COLO829 (cell line): ENCODE measurements around the gene MMEL1.

Source experiments
- DNase-seq: peaks from one replicate; pipeline ENCODE4 v3.0.0; 2012; ENCODE audit warnings: low spot score

MMEL1 gene

GRCh38 chr1:2604844-2605508 lies 27.8 kb downstream of the MMEL1 start:
- no peak for DNase-seq

GRCh38 chr1:2604156-2604843 lies 28.5 kb downstream of the MMEL1 start:
- DNase-seq: no peak

GRCh38 chr1:2603521-2604155 lies 29.2 kb downstream of the MMEL1 start:
- DNase-seq: no peak

- DNase-seq: no peak
Observed at GRCh38 chr1:2602866-2603520, 29.8 kb downstream of the MMEL1 start.

- no peak for DNase-seq
Observed at GRCh38 chr1:2602311-2602835, 30.4 kb downstream of the MMEL1 start.

- no peak for DNase-seq
Observed at GRCh38 chr1:2601721-2602303, 31.0 kb downstream of the MMEL1 start.

GRCh38 chr1:2598329-2598931 lies 34.4 kb downstream of the MMEL1 start:
- no peak for DNase-seq

- no peak for DNase-seq
Observed at GRCh38 chr1:2597441-2598328, 35.1 kb downstream of the MMEL1 start.

- no peak for DNase-seq
Observed at GRCh38 chr1:2596530-2597333, 36.1 kb downstream of the MMEL1 start.

GRCh38 chr1:2595812-2596529 lies 36.8 kb downstream of the MMEL1 start:
- DNase-seq: no peak

GRCh38 chr1:2595261-2595811 lies 37.5 kb downstream of the MMEL1 start:
- DNase-seq: no peak

- DNase-seq: no peak
Observed at GRCh38 chr1:2594641-2595131, 38.1 kb downstream of the MMEL1 start.

- no peak for DNase-seq
Observed at GRCh38 chr1:2594001-2594640, 38.7 kb downstream of the MMEL1 start.

- DNase-seq: no peak
Observed at GRCh38 chr1:2593251-2593878, 39.5 kb downstream of the MMEL1 start.

- no peak for DNase-seq
Observed at GRCh38 chr1:2592672-2593071, 40.1 kb downstream of the MMEL1 start.

GRCh38 chr1:2591581-2592261 lies 41.1 kb downstream of the MMEL1 start:
- no peak for DNase-seq

GRCh38 chr1:2591233-2591580 lies 41.6 kb downstream of the MMEL1 start:
- no peak for DNase-seq
